HG02981 (cell line): ENCODE data around the gene SDHA.
"Not testable (repeated sequence)": the region's sequence is repeated elsewhere in the genome, so short reads cannot be mapped to it uniquely, and the experiment has no call there.

Source experiments
- ATAC-seq: cut with Tn5 transposase; IDR thresholded peaks from one replicate; pipeline ENCODE4 v1.9.1; 2021; ENCODE audit warnings: mild to moderate bottlenecking, moderate library complexity; ENCODE audit not compliant: unreplicated experiment

Gene SDHA

GRCh38 chr5:196350-196749 is 21.8 kb upstream of the SDHA start:
- no peak for ATAC-seq

GRCh38 chr5:197031-197430 is 21.1 kb upstream of the SDHA start:
- ATAC-seq = not testable (repeated sequence)

- ATAC-seq = no peak
Observed at GRCh38 chr5:197892-198489, 20.1 kb upstream of the SDHA start.

- no peak for ATAC-seq
Observed at GRCh38 chr5:198516-199196, 19.5 kb upstream of the SDHA start.

GRCh38 chr5:199197-199949 is 18.7 kb upstream of the SDHA start:
- no peak for ATAC-seq

- no peak for ATAC-seq
Observed at GRCh38 chr5:199950-200645, 18.0 kb upstream of the SDHA start.

- no peak for ATAC-seq
Observed at GRCh38 chr5:200985-201384, 17.1 kb upstream of the SDHA start.

GRCh38 chr5:201672-202071 is 16.4 kb upstream of the SDHA start:
- no peak for ATAC-seq

- no peak for ATAC-seq
Observed at GRCh38 chr5:203246-203930, 14.7 kb upstream of the SDHA start.

- ATAC-seq = no peak
Observed at GRCh38 chr5:204001-204400, 14.1 kb upstream of the SDHA start.

- ATAC-seq = no peak
Observed at GRCh38 chr5:204462-204861, 13.7 kb upstream of the SDHA start.

- no peak for ATAC-seq
Observed at GRCh38 chr5:204966-205670, 13.0 kb upstream of the SDHA start.

GRCh38 chr5:206406-206805 is 11.7 kb upstream of the SDHA start:
- no peak for ATAC-seq

- no peak for ATAC-seq
Observed at GRCh38 chr5:206927-207536, 11.1 kb upstream of the SDHA start.

- no peak for ATAC-seq
Observed at GRCh38 chr5:207599-207998, 10.5 kb upstream of the SDHA start.

- ATAC-seq = no peak
Observed at GRCh38 chr5:208449-209114, 9.5 kb upstream of the SDHA start.

GRCh38 chr5:213803-214395 is 4.2 kb upstream of the SDHA start:
- no peak for ATAC-seq

GRCh38 chr5:215256-215655 is 2.9 kb upstream of the SDHA start:
- not testable (repeated sequence) for ATAC-seq

- not testable (repeated sequence) for ATAC-seq
Observed at GRCh38 chr5:216076-216475, 2.0 kb upstream of the SDHA start.
